Esophagus squamous epithelium (tissue), 4 donors: ENCODE results near the gene CCDC102A.

Experiments
- POLR2A ChIP-seq, 4 donors: fragments of 450-650 bp; IDR thresholded peaks; one replicate each; pipeline ENCODE4 v1.6.1; 2017; ENCODE audit warnings: antibody characterized with exemption in 4 of 4, mild to moderate bottlenecking in 4 of 4, moderate library complexity in 3 of 4
- TF ChIP-seq, protein P1 (sequence below), 6 experiments: fragments of 450-650 bp in 4 of 6; fragments of 200-600 bp in 2 of 6; sonication (generic) in 2 of 6; IDR thresholded peaks; one replicate each; pipeline ENCODE4 v1.5.1; 2016 to 2019; ENCODE audit warnings: antibody characterized with exemption in 6 of 6, mild to moderate bottlenecking in 4 of 6, moderate library complexity in 4 of 6

DNA sequence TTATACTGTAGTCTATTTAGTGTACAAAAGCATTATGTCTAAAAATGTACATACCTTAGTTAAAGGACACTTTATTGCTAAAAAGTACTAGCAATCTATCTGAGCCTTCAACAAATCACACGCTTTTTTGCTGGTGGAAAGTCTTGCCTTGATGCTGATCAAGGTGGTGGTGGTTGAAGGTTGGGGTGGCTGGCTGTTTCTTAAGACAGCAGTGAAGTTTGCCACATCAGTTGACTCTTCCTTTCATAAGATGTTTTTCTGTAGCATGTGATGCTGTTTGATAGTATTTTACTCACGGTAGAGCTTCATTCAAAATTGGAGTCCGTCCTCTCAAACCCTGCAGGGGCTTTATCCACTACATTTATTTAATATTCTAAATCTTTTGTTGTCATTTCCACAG, 14.7 kb upstream of the CCDC102A start:
- TF ChIP-seq, protein P1, sequence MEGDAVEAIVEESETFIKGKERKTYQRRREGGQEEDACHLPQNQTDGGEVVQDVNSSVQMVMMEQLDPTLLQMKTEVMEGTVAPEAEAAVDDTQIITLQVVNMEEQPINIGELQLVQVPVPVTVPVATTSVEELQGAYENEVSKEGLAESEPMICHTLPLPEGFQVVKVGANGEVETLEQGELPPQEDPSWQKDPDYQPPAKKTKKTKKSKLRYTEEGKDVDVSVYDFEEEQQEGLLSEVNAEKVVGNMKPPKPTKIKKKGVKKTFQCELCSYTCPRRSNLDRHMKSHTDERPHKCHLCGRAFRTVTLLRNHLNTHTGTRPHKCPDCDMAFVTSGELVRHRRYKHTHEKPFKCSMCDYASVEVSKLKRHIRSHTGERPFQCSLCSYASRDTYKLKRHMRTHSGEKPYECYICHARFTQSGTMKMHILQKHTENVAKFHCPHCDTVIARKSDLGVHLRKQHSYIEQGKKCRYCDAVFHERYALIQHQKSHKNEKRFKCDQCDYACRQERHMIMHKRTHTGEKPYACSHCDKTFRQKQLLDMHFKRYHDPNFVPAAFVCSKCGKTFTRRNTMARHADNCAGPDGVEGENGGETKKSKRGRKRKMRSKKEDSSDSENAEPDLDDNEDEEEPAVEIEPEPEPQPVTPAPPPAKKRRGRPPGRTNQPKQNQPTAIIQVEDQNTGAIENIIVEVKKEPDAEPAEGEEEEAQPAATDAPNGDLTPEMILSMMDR (IDR thresholded peaks at IDR 0.05): no peak
- TF ChIP-seq POLR2A (IDR thresholded peaks at IDR 0.05): no peak
